ENCODE measurements around the gene TOR2A.
"Not testable (repeated sequence)": the region's sequence is repeated elsewhere in the genome, so short reads cannot be mapped to it uniquely, and the experiment has no call there.

The TOR2A gene

GRCh38 chr9:127734747-127735529, at the start of gene TOR2A:
Gene TOR2A, minus strand, starts transcription at chr9:127735294. Its CDS starts 24 bp downstream, at chr9:127735270.
- DNase-seq = peak; percentile 94 to 95

GRCh38 chr9:127783111-127784008, 48.3 kb upstream of the TOR2A start:
- no peak for DNase-seq

- DNase-seq = no peak
Observed at GRCh38 chr9:127781806-127782205, 46.7 kb upstream of the TOR2A start.

- DNase-seq = not testable (repeated sequence)
Observed at GRCh38 chr9:127780909-127781308, 45.8 kb upstream of the TOR2A start.

GRCh38 chr9:127780126-127780885, 45.2 kb upstream of the TOR2A start:
- DNase-seq = peak; percentile 39 to 52

GRCh38 chr9:127779136-127779981, 44.3 kb upstream of the TOR2A start:
- no peak for DNase-seq

GRCh38 chr9:127778280-127779135, 43.4 kb upstream of the TOR2A start, which contains the start of gene SH2D3C:
Gene SH2D3C, minus strand, starts transcription at chr9:127778666. Its CDS starts 39 bp downstream, at chr9:127778627.
- DNase-seq = no peak

- DNase-seq = no peak
Observed at GRCh38 chr9:127777368-127777980, 42.4 kb upstream of the TOR2A start.

- DNase-seq = no peak
Observed at GRCh38 chr9:127776924-127777289, 41.8 kb upstream of the TOR2A start.

- DNase-seq = no peak
Observed at GRCh38 chr9:127776195-127776923, 41.3 kb upstream of the TOR2A start.

GRCh38 chr9:127773981-127774380, 38.9 kb upstream of the TOR2A start:
- DNase-seq = no peak

- no peak for DNase-seq
Observed at GRCh38 chr9:127773272-127773671, 38.2 kb upstream of the TOR2A start.

- DNase-seq = no peak
Observed at GRCh38 chr9:127772603-127773002, 37.5 kb upstream of the TOR2A start.

- no peak for DNase-seq
Observed at GRCh38 chr9:127771570-127772189, 36.6 kb upstream of the TOR2A start.

GRCh38 chr9:127770905-127771569, 35.9 kb upstream of the TOR2A start:
- DNase-seq = peak; percentile 80 to 87

- DNase-seq = no peak
Observed at GRCh38 chr9:127770583-127770904, 35.5 kb upstream of the TOR2A start.

GRCh38 chr9:127769929-127770582, 35.0 kb upstream of the TOR2A start:
- no peak for DNase-seq

- no peak for DNase-seq
Observed at GRCh38 chr9:127769101-127769500, 34.0 kb upstream of the TOR2A start.

Measured in hippocampal formation (tissue), 2 donors.